GM19035 (cell line): ENCODE measurements around the gene TMEM191C.
"Not testable (repeated sequence)": the region's sequence is repeated elsewhere in the genome, so short reads cannot be mapped to it uniquely, and the experiment has no call there.

Experiments used
- ATAC-seq: cut with Tn5 transposase; IDR thresholded peaks from one replicate; pipeline ENCODE4 v1.9.1; 2021; ENCODE audit not compliant: unreplicated experiment

The TMEM191C gene

GRCh38 chr22:21467337-21468193, at the start of gene TMEM191C:
TSS of gene TMEM191C (plus strand) at chr22:21467387. CDS start at chr22:21467460, 73 bp downstream.
- ATAC-seq = peak; percentile 7

GRCh38 chr22:21417853-21418252, 49.3 kb upstream of the TMEM191C start:
- ATAC-seq = not testable (repeated sequence)

- ATAC-seq = not testable (repeated sequence)
Measured at GRCh38 chr22:21418974-21419638, 48.1 kb upstream of the TMEM191C start.

GRCh38 chr22:21420180-21420763, 46.9 kb upstream of the TMEM191C start:
- ATAC-seq = not testable (repeated sequence)

DNA sequence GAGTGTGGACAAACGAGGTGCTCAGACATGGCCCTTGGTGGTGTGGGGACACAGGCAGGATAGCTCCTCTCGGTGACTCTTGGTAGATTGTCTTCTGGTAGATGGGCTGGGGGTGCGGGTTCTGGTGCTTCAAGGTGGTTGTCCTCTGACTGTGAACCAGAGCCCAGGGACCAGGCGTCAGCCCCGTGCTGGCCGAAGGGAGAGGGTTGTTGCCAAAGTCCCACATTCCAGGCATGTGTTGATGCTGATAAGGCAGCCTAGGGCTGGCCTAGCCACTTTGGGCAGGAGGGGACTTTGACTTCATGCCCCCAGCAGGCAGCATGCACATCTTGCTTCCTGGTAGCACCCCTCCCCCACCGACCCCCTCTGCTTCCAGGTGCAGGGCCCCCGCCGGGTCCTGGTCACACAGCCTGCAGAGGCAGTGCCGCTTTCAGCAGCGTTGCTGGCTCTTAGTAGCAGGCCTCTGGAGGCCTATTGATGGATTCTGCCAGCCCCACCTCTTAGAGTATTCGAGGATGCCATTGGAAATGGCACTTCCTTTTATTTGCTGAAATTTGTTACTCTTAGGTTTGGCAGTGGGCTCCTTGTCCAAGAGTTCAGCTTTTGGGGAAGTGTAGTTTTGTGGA, 43.0 kb upstream of the TMEM191C start:
- not testable (repeated sequence) for ATAC-seq

DNA sequence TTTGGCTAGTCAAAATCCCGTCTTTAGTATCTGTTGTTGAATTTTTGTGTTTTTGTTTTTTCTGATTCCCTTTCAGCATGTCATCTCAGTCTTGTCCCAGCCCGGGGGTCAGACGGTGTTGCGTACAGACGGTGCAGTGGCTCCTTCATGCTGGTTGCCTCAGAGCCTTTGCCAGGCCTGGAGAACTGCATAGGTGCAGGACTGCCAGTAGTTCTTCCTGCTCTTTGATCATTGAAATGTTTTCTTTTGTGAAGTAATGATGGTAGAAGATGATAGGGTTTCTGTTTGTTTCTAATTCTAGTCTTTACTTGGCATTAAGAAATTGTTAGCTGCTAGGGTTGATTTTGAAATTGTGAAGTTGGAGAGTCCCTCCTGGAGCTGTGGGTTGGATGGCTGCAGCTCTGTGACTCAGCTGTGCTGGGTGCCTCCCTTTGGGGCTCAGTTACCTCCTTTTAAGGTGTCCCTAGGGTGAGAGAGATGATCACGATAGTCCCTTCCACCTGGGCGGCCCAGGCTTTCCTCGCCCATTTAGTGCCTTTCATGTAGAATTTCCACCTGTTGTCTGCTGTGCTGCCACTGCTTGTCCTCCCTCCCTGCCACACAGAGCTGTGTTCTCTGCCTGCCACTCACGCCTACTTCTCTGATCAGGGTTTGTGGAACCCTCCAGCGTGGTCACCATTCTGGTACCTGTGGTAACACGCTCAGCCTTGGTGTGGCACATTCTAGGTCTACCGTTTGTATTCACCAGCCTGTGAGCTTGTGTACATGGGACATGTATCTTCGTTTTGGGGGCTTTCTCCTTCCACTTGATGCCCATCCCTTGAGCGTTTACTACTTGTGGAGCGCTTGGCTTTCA, 32.6 kb upstream of the TMEM191C start:
- ATAC-seq = not testable (repeated sequence)

DNA sequence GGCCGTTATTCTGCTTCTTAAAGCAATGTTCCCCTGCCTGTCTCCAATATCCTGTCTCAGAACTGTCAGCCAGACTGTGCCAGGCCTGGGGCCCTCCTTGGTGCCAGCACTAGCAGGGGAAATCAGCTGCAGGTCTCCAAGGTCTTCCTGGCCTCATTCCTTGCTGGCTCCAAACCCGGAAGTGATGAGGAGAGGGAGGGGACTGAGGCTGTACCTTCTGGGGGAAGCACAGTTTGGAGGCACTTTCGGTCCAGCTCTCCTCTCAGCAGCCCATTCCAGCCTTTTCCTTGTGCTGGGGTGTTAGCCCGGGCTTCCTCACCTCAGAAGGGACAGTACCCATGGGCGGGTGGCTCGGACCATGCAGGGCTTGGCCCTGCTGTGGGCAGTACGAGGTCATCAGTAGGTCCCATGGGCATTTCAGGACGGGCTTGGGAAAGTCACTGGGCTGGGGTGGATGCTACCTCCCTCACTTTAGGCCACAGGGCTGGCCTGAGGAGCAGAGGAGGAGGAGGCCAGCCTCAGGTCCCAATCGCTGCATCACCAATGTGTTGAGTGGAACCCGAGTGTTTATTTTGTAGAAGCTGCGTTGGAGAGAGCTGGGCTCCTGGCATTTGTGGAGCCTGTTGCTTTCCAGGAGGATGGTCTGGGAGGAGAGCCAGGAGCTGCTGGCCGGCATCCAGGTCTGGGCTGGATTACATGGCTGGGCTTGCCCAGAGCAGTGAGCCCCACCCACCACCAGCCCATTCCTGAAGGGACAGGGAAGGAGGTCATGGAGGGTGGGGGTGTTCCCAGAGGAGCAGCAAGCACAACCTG, 31.0 kb upstream of the TMEM191C start:
- not testable (repeated sequence) for ATAC-seq

GRCh38 chr22:21438013-21438412, 29.2 kb upstream of the TMEM191C start:
- ATAC-seq = not testable (repeated sequence)

DNA sequence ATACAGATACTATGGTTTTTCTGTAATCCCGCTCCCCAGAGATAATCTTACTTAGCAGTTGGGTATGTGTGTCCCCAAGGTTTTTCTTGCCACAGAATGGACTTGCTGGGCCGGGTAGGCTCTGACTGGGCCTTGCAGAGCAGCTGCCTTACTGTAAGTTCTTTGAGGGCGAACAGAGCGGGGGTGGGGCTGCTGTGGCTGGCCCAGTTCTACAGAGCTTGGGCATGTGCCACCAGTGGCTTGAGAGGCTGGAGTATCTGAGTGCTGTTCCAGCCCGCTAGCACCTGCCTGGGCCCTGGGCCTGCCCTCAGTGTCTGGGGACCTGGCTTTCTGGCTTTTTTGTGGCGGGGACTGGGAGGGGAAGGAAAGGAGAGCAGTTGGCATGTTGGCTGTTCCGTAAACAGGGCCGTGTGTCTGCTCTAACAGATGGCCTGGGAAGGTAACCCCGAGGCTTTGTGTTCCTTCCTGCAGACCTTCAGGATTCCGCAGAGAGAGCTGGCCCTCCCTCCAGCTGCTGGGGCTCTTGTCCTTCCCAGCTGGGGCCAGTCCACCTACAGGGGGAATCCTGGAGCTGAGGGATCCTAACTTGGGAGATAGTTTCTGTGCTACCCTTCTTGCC, 27.1 kb upstream of the TMEM191C start:
- ATAC-seq = not testable (repeated sequence)

GRCh38 chr22:21440676-21441075, 26.5 kb upstream of the TMEM191C start:
- not testable (repeated sequence) for ATAC-seq

DNA sequence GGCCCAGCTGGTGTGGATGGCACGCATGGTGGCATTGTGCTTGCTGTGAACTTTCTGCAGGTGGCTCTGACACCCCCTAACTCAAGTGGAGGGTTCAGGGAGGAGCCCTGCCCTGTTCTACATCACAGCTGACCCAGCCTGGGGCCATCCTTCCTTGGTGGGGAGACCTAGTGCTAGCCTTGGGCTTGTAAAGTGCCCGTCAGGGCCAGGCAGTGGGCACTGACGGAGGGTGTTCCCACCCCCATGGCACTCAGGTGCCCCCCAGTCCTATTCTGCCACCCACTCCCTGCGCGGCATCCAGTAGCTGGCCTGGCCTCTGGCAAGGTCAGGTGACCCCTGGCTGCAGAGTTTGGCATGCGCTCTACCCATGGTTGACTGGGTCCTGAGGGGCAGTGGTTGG, 26.0 kb upstream of the TMEM191C start:
- ATAC-seq = not testable (repeated sequence)

GRCh38 chr22:21442123-21442522, 25.1 kb upstream of the TMEM191C start:
- ATAC-seq = not testable (repeated sequence)

GRCh38 chr22:21442646-21443045, 24.5 kb upstream of the TMEM191C start:
- ATAC-seq = not testable (repeated sequence)

DNA sequence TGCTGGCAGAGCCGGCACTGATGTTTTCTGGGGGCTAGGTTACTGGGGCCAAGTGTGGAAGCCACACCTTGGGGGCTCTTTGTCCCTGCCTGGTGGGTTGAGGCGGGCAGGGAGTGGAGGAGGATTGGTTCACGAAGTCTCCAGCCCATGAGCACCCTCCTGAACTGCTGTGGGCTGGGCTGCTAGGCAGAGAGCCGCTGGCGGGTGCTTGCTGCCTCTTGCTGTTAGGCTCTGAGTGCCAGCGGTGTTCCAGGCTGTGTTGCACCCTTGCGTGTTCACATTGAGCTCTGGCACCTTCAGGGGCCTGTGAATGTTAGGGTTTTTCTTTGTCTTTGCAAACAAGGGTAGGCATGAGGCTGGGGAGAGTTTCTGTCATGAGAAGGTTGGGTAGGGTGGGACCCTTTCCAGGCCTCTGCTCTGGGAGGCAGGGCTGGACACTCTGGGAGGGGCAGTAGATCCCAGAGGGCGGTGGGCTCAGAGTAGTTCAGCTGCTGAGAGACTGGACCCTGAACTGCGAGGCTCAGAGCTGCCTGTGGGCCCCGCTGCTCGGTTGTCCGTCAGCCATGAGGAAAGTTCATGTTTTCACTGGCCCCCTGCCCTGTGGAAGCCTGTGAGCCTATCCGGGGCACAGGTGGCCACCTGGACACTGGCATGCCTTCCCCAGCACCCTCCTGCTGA, 24.0 kb upstream of the TMEM191C start:
- no peak for ATAC-seq

- no peak for ATAC-seq
Measured at GRCh38 chr22:21443735-21444421, 23.3 kb upstream of the TMEM191C start.

- ATAC-seq = no peak
Measured at GRCh38 chr22:21444701-21445436, 22.3 kb upstream of the TMEM191C start.

GRCh38 chr22:21445437-21446127, 21.6 kb upstream of the TMEM191C start:
- no peak for ATAC-seq
